SK-N-SH treated with all-trans-retinoic acid at 6 μM for 48 hours (cell line): ENCODE data around the gene PDSS2.

Experiments used
- ATAC-seq: fragments of 200-7000 bp; cut with Tn5 transposase; 3 replicates; pipeline ENCODE4 v1.9.1; 2020; ENCODE audit warnings: mild to moderate bottlenecking, moderate library complexity
- ARNTL ChIP-seq: fragments of 450-650 bp; formaldehyde crosslinking; IDR thresholded peaks from 2 replicates; pipeline ENCODE4 v1.5.0; 2020; ENCODE audit warnings: low read depth, mild to moderate bottlenecking, moderate library complexity, borderline replicate concordance
- BACH2 ChIP-seq: fragments of 250-450 bp; sonication (Bioruptor Pico); IDR thresholded peaks from 2 replicates; pipeline ENCODE4 v1.9.0; 2021; ENCODE audit warnings: mild to moderate bottlenecking, borderline replicate concordance
- CSDC2 ChIP-seq: fragments of 250-450 bp; sonication (Bioruptor Pico); IDR thresholded peaks from 2 replicates; pipeline ENCODE4 v1.5.0; 2020; ENCODE audit warnings: mild to moderate bottlenecking, moderate library complexity
- ESRRG ChIP-seq: fragments of 250-450 bp; sonication (Bioruptor Pico); IDR thresholded peaks from 2 replicates; pipeline ENCODE4 v1.6.1; 2021; ENCODE audit warnings: mild to moderate bottlenecking
- GLIS3 ChIP-seq: fragments of 250-450 bp; sonication (Bioruptor Pico); IDR thresholded peaks from 2 replicates; pipeline ENCODE4 v1.5.0; 2020; ENCODE audit warnings: mild to moderate bottlenecking, moderate library complexity
- ISL1 ChIP-seq: fragments of 250-450 bp; sonication (Bioruptor Pico); IDR thresholded peaks from 2 replicates; pipeline ENCODE4 v2.1.2; 2022; ENCODE audit warnings: mild to moderate bottlenecking, moderate library complexity
- OSR1 ChIP-seq: fragments of 250-450 bp; sonication (Bioruptor Pico); IDR thresholded peaks from 2 replicates; pipeline ENCODE4 v1.8.0; 2022; ENCODE audit warnings: moderate library complexity, mild to moderate bottlenecking, inconsistent platforms
- PPARA ChIP-seq: fragments of 250-450 bp; sonication (Bioruptor Pico); IDR thresholded peaks from 2 replicates; pipeline ENCODE4 v1.5.0; 2020; ENCODE audit warnings: mild to moderate bottlenecking, borderline replicate concordance
- RARB ChIP-seq: fragments of 250-450 bp; sonication (Bioruptor Pico); IDR thresholded peaks from 2 replicates; pipeline ENCODE4 v1.8.0; 2021; ENCODE audit warnings: mild to moderate bottlenecking, moderate library complexity
- SNAI2 ChIP-seq: fragments of 250-450 bp; sonication (Bioruptor Pico); IDR thresholded peaks from 2 replicates; pipeline ENCODE4 v1.5.0; 2020; ENCODE audit warnings: mild to moderate bottlenecking, moderate library complexity
- TCF4 ChIP-seq: fragments of 250-450 bp; sonication (Bioruptor Pico); IDR thresholded peaks from 2 replicates; pipeline ENCODE4 v1.8.0; 2021; ENCODE audit warnings: mild to moderate bottlenecking, moderate library complexity, borderline replicate concordance
- TOX ChIP-seq: fragments of 250-450 bp; sonication (Bioruptor Pico); IDR thresholded peaks from 2 replicates; pipeline ENCODE4 v1.8.0; 2021; ENCODE audit warnings: mild to moderate bottlenecking, moderate library complexity, borderline replicate concordance
- ZFP3 ChIP-seq: fragments of 250-450 bp; sonication (Bioruptor Pico); IDR thresholded peaks from 2 replicates; pipeline ENCODE4 v1.5.0; 2020; ENCODE audit warnings: mild to moderate bottlenecking, moderate library complexity
- ZFP30 ChIP-seq: fragments of 450-650 bp; formaldehyde crosslinking; IDR thresholded peaks from 2 replicates; pipeline ENCODE4 v1.5.0; 2022; ENCODE audit warnings: mild to moderate bottlenecking, moderate library complexity
- ZNF70 ChIP-seq: fragments of 450-650 bp; formaldehyde crosslinking; IDR thresholded peaks from 2 replicates; pipeline ENCODE4 v1.5.0; 2020; ENCODE audit warnings: mild to moderate bottlenecking, moderate library complexity
- ZNF8 ChIP-seq: fragments of 450-650 bp; formaldehyde crosslinking; IDR thresholded peaks from 2 replicates; pipeline ENCODE4 v1.5.0; 2020; ENCODE audit warnings: mild to moderate bottlenecking, moderate library complexity
- TF ChIP-seq, protein P1 (sequence below): fragments of 250-450 bp; sonication (Bioruptor Pico); IDR thresholded peaks from 2 replicates; pipeline ENCODE4 v1.5.1; 2021; ENCODE audit warnings: mild to moderate bottlenecking, moderate library complexity
- TF ChIP-seq, protein P2 (sequence below): fragments of 250-450 bp; sonication (Bioruptor Pico); IDR thresholded peaks from 2 replicates; pipeline ENCODE4 v1.8.0; 2020; ENCODE audit warnings: mild to moderate bottlenecking, moderate library complexity, borderline replicate concordance
- TF ChIP-seq, protein P3 (sequence below): fragments of 250-450 bp; sonication (Bioruptor Pico); IDR thresholded peaks from 2 replicates; pipeline ENCODE4 v1.5.1; 2020; ENCODE audit warnings: low read depth, mild to moderate bottlenecking, moderate library complexity

The PDSS2 gene

DNA sequence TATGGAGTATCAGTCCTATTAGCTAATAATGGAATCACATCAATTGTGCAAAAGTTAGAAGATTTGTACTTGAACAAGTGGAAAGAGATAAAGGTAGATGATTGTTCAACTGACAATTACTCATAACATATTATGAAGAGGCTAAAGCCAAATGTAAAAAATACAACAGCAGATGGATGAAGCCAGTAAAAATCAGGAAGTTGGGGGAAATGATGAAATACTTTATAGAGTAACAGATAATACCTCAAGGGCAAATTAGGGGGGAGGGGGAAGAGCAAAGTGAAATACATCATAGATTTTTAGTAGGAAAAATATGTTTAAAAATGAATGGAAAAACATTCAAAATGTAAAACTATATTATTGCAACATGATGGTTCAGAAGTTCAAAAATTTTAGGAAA lies 114.0 kb downstream of the PDSS2 start (continued):
- TF ChIP-seq, protein P1, sequence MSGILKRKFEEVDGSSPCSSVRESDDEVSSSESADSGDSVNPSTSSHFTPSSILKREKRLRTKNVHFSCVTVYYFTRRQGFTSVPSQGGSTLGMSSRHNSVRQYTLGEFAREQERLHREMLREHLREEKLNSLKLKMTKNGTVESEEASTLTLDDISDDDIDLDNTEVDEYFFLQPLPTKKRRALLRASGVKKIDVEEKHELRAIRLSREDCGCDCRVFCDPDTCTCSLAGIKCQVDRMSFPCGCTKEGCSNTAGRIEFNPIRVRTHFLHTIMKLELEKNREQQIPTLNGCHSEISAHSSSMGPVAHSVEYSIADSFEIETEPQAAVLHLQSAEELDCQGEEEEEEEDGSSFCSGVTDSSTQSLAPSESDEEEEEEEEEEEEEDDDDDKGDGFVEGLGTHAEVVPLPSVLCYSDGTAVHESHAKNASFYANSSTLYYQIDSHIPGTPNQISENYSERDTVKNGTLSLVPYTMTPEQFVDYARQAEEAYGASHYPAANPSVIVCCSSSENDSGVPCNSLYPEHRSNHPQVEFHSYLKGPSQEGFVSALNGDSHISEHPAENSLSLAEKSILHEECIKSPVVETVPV (CRISPR knock-in tag), result no peak
- TF ChIP-seq OSR1 (CRISPR knock-in tag), result no peak
- no peak for TF ChIP-seq RARB (CRISPR knock-in tag)
- TF ChIP-seq CSDC2 (CRISPR knock-in tag), result no peak
- no peak for TF ChIP-seq ZFP30
- TF ChIP-seq PPARA (CRISPR knock-in tag), result no peak

DNA sequence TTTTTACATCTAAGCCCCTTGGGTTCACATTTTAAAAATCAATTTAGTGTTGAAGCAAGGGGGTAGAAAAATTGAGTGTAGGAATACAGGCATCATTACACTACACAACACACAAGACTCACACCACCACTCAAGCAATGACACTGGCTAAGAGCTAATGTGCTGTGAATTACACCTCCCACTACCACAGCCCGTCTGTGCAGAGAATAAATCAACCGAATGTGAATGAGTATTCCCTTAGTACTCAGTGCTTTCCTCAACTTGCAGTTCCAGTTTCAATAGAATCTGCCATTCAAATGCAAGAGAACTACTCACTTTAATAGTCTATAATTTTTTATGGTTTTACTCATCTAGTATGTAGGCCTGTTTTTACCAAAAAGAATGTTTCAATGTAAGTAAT lies 114.4 kb downstream of the PDSS2 start:
- TF ChIP-seq, protein P2, sequence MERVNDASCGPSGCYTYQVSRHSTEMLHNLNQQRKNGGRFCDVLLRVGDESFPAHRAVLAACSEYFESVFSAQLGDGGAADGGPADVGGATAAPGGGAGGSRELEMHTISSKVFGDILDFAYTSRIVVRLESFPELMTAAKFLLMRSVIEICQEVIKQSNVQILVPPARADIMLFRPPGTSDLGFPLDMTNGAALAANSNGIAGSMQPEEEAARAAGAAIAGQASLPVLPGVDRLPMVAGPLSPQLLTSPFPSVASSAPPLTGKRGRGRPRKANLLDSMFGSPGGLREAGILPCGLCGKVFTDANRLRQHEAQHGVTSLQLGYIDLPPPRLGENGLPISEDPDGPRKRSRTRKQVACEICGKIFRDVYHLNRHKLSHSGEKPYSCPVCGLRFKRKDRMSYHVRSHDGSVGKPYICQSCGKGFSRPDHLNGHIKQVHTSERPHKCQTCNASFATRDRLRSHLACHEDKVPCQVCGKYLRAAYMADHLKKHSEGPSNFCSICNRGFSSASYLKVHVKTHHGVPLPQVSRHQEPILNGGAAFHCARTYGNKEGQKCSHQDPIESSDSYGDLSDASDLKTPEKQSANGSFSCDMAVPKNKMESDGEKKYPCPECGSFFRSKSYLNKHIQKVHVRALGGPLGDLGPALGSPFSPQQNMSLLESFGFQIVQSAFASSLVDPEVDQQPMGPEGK (CRISPR knock-in tag), result no peak
- TF ChIP-seq ESRRG (CRISPR knock-in tag) (no peak), OSR1 (CRISPR knock-in tag) (no peak), ZFP3 (CRISPR knock-in tag) (no peak), ZNF8 (CRISPR knock-in tag) (no peak), ARNTL (CRISPR knock-in tag) (no peak), TOX (CRISPR knock-in tag) (no peak), RARB (CRISPR knock-in tag) (no peak)
- TF ChIP-seq, all 23 proteins: peak for 0
- no peak for ATAC-seq

DNA sequence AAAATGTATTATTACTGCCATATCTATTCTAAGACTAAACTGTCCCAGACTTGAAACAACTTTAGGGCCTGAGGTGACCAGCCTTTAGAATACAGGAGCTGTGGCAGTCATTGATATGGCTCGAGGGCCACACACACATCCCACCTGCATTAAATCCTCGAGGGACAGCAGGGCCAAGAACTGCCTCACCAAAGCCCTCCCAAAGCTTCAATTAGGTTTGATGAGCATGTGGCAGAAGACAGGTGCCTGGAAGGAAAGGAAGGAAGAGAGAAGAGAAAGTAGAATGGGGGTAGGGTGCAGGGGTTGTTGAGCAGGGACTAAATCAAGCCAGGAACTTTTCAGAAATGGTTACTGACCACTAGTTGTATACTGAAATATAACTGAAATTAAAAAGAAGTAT lies 115.0 kb downstream of the PDSS2 start:
- no peak for ATAC-seq
- TF ChIP-seq TCF4, result no peak
- TF ChIP-seq SNAI2, result no peak
- TF ChIP-seq, protein P1 (CRISPR knock-in tag), result no peak
- no peak for TF ChIP-seq ARNTL (CRISPR knock-in tag)
- TF ChIP-seq, protein P2 (CRISPR knock-in tag), result no peak
- TF ChIP-seq ESRRG (CRISPR knock-in tag), result no peak
- no peak for TF ChIP-seq ZNF70 (CRISPR knock-in tag)
- no peak for TF ChIP-seq OSR1 (CRISPR knock-in tag)

DNA sequence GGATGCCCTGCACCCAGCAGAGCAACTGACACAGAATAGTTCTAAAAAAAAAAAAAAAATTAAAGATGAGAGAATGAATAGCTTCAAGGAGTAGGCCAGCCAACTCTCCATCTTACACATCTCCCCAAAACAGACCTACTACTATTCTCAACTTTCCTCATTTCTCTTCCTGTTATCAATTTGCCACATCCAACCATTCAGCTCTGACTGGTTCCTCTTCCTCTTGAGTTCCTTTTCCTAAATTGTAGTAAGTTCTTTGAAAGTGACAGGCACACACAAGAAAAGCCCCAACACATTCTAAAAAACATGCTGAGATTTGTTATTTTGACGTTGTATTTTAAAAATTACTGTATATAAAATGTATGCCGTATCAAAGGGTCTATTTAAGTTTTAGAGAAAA lies 117.2 kb downstream of the PDSS2 start:
- TF ChIP-seq, protein P2 (CRISPR knock-in tag), result no peak
- no peak for TF ChIP-seq GLIS3 (CRISPR knock-in tag)
- no peak for TF ChIP-seq ESRRG (CRISPR knock-in tag)
- TF ChIP-seq, protein P3, sequence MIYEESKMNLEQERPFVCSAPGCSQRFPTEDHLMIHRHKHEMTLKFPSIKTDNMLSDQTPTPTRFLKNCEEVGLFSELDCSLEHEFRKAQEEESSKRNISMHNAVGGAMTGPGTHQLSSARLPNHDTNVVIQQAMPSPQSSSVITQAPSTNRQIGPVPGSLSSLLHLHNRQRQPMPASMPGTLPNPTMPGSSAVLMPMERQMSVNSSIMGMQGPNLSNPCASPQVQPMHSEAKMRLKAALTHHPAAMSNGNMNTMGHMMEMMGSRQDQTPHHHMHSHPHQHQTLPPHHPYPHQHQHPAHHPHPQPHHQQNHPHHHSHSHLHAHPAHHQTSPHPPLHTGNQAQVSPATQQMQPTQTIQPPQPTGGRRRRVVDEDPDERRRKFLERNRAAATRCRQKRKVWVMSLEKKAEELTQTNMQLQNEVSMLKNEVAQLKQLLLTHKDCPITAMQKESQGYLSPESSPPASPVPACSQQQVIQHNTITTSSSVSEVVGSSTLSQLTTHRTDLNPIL (CRISPR knock-in tag), result no peak
- no peak for TF ChIP-seq BACH2
- TF ChIP-seq ISL1 (CRISPR knock-in tag), result no peak
- no peak for TF ChIP-seq ZNF8 (CRISPR knock-in tag)
- TF ChIP-seq, protein P1 (CRISPR knock-in tag), result no peak
- no peak for TF ChIP-seq RARB (CRISPR knock-in tag)
- TF ChIP-seq TOX (CRISPR knock-in tag), result no peak
- TF ChIP-seq ZNF70 (CRISPR knock-in tag), result no peak

More for the DNA sequence above, 117.2 kb downstream of the PDSS2 start:
- no peak for ATAC-seq
